Measurements from ENCODE around the gene BCL7A.
"Not testable (repeated sequence)": the region's sequence is repeated elsewhere in the genome, so short reads cannot be mapped to it uniquely, and the experiment has no call there.

Gene BCL7A

GRCh38 chr12:122035292-122035691 is 13.6 kb downstream of the BCL7A start:
- TF ChIP-seq, protein P1, sequence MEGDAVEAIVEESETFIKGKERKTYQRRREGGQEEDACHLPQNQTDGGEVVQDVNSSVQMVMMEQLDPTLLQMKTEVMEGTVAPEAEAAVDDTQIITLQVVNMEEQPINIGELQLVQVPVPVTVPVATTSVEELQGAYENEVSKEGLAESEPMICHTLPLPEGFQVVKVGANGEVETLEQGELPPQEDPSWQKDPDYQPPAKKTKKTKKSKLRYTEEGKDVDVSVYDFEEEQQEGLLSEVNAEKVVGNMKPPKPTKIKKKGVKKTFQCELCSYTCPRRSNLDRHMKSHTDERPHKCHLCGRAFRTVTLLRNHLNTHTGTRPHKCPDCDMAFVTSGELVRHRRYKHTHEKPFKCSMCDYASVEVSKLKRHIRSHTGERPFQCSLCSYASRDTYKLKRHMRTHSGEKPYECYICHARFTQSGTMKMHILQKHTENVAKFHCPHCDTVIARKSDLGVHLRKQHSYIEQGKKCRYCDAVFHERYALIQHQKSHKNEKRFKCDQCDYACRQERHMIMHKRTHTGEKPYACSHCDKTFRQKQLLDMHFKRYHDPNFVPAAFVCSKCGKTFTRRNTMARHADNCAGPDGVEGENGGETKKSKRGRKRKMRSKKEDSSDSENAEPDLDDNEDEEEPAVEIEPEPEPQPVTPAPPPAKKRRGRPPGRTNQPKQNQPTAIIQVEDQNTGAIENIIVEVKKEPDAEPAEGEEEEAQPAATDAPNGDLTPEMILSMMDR (IDR thresholded peaks at IDR 0.05; ENCODE audit: low read depth, low read length): no peak
- DNase-seq (ENCODE audit: low read depth in 2 of 2): no peak
- no peak overlapping the region for H3K4me3 ChIP-seq (replicated peaks in 1 of 2; ENCODE audit: low read depth in 2 of 2, low read length in 2 of 2)

- H3K4me3 ChIP-seq (replicated peaks in 1 of 2; ENCODE audit: low read depth in 2 of 2, low read length in 2 of 2): no peak overlapping the region
- DNase-seq (ENCODE audit: low read depth in 2 of 2): no peak
- TF ChIP-seq, protein P1 (IDR thresholded peaks at IDR 0.05; ENCODE audit: low read depth, low read length): no peak
These were observed 14.5 kb downstream of the BCL7A start for GRCh38 chr12:122036153-122036552.

GRCh38 chr12:122040579-122041386 is 19.1 kb downstream of the BCL7A start:
- no peak overlapping the region for H3K4me3 ChIP-seq (replicated peaks in 1 of 2; ENCODE audit: low read depth in 2 of 2, low read length in 2 of 2)
- TF ChIP-seq, protein P1 (IDR thresholded peaks at IDR 0.05; ENCODE audit: low read depth, low read length): no peak
- no peak for DNase-seq (ENCODE audit: low read depth in 2 of 2)

DNA sequence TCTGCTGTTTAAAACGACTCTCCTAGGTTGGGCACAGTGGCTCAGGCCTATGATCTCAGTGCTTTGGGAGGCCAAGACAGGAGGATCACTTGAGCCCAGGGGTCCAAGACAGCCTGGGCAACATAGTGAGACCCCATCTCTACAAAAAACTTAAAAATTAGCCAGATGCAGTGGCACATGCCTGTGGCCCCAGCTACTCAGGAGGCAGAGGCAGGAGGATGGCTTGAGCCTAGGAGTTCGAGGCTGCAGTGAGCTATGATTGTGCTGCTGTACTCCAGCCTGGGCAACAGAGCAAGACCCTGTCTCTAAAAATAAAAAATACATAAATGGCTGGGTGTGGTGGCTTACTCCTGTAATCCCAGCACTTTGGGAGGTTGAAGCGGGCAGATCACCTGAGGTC is 19.8 kb downstream of the BCL7A start:
- DNase-seq (ENCODE audit: low read depth in 2 of 2); H3K4me3 ChIP-seq (replicated peaks in 1 of 2; ENCODE audit: low read depth in 2 of 2, low read length in 2 of 2): not testable (repeated sequence)

GRCh38 chr12:122042910-122043309 is 21.2 kb downstream of the BCL7A start:
- no peak for DNase-seq (ENCODE audit: low read depth in 2 of 2)
- H3K4me3 ChIP-seq (replicated peaks in 1 of 2; ENCODE audit: low read depth in 2 of 2, low read length in 2 of 2): no peak overlapping the region
- TF ChIP-seq, protein P1 (IDR thresholded peaks at IDR 0.05; ENCODE audit: low read depth, low read length): no peak

DNA sequence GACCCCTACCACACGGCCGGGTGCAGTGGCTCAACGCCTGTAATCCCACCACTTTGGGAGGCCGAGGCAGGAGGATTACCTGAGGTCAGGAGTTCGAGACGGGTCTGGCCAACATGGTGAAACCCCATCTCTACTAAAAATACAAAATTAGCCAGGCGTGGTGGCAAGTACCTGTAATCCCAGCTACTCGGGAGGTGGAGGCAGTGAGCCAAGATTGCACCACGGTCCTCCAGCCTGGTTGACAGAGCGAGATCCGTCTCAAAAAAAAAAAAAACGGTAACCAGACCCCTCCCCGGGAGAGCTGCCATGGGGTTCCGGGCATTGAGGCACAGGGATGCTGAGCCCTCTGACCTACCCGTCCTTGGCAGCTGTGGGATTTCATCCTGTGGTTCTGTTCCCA is 21.8 kb downstream of the BCL7A start:
- no peak for DNase-seq (ENCODE audit: low read depth in 2 of 2)

DNA sequence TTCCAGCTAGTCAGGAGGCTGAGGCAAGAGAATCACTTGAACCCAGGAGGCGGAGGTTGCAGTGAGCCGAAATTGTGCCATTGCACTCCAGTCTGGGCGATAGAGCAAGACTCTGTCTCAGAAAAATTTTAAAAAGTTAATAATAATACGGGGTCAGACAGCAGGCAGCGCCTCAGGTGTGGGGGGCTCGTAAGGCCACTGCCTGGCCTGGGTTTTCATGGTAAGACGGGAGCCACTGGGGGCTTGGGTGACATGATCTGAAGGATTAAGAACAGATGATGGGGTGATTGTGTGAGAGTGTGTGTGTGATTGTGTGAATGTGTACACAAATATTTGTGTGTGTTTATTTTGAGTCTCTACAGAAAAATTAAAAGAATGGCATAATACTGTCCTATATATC is 23.6 kb downstream of the BCL7A start:
- H3K4me3 ChIP-seq (replicated peaks in 1 of 2; ENCODE audit: low read depth in 2 of 2, low read length in 2 of 2): no peak overlapping the region
- DNase-seq (ENCODE audit: low read depth in 2 of 2): no peak
- TF ChIP-seq, protein P1 (IDR thresholded peaks at IDR 0.05; ENCODE audit: low read depth, low read length): no peak

More for the DNA sequence above, 21.8 kb downstream of the BCL7A start:
- TF ChIP-seq, protein P1 (IDR thresholded peaks at IDR 0.05; ENCODE audit: low read depth, low read length): no peak
- H3K4me3 ChIP-seq (replicated peaks in 1 of 2; ENCODE audit: low read depth in 2 of 2, low read length in 2 of 2): no peak overlapping the region

All from cardiac fibroblast (primary cell).